Cardiac septum (tissue), 1 donor: ENCODE data around the gene FRMD3. TPM values are rescaled to one million over a fixed set of nuclear protein-coding genes. Genes with fewer than 3 reads are reported as not detected.

Experiments
- DNase-seq: peaks from one replicate; pipeline ENCODE4 v3.0.0-alpha.2; 2020; ENCODE audit warnings: low spot score
- intact Hi-C: fragments of 100-400 bp; cut with DNase I; formaldehyde crosslinking; loops from one replicate; pipeline ENCODE4 v1.14.0; 2022
- total RNA-seq: library from RNA; stranded (reverse); fragmentation: NEBNext Ultra II Directional; extraction: Animal tissue kit (Norgen Biotek cat#: 25700); gene quantifications from one replicate; pipeline ENCODE4 v1.2.1, GENCODE V29; 2021
- donor health status: DM: no; HTN: no; CAD: no.

FRMD3 gene
- total RNA-seq, 1 donor from 2014 or later, result 123 TPM

DNA sequence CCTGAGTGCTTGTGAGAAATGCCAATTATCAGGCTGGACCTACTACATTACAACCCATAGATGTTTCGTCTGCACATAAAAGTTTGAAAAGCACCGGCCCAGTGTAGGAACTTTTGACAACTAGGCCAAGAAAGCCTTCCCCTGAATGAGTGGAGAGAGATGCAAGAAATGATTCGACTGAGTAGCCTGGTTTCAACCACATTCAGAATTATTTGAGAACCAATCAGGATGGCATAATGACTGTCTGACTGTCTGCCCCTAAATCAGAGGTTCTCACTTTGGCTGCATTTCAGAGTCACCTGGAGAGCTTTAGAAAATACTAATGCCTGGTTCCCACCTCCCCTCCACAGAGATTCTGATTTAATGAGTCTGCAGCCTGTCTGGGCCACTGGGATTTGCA lies 61.1 kb downstream of the FRMD3 start:
- no peak for DNase-seq
- intact Hi-C loops, result no loop called here

DNA sequence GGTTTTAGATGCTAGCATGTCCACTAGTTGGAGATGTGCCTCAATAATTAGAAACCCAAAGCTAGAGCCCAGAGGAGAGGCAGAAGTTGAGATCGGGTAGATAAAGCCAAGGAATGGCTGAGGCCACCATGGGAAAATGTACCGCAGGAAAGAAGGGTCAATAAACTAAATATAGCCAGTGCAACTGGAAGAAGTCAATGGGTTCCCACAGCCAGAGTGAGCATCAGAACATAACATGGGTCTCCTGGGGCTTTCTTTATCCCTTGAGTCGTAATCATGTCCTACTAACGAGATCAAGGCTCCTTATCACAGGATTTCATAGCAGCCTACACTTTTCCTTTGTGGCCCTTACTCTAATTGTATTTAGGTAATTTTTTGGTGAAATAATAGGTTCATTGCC lies 61.7 kb downstream of the FRMD3 start:
- no peak for DNase-seq
- intact Hi-C loops, result no loop called here

DNA sequence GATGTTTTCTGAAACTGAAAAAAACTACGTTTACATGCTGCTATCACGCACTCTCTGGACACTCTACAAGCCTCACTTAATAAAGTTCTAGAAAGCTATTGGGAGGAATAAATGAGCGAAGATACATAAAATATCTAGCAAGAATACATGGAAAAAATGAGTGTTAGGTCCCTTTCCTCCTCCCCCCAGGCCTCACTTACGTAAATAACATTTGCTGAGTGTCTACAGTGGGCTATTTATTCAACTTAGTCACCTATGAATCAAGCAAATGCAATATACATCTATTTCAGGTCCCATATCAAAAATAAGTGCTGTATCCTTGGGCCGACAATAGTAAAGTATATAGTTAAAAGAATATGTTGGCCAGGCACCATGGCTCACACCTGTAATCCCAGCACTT lies 62.5 kb downstream of the FRMD3 start:
- intact Hi-C loops, result no loop called here
- no peak for DNase-seq

DNA sequence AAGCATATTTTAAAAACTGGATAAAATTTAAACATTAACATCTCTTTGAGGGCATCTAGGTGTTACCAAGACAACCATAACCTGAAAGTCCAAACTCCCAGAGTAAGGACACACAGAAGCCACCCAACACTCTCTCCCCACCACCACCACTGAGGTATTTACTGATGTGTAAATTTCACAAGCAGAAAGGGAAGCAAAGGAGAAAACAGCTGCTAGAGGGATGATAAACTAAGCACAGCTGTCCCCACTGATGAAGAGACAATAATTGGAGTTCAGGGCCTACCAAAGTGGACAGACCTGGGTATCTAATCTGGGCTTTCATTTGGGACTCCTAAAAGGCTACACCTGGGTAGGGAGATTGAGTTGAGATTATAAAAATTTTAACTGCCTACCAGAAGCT lies 63.6 kb downstream of the FRMD3 start:
- no peak for DNase-seq
- intact Hi-C loops, result no loop called here

- DNase-seq, result no peak
- intact Hi-C loops, result no loop called here
Measured at GRCh38 chr9:83473488-83473971, 64.7 kb downstream of the FRMD3 start.

DNA sequence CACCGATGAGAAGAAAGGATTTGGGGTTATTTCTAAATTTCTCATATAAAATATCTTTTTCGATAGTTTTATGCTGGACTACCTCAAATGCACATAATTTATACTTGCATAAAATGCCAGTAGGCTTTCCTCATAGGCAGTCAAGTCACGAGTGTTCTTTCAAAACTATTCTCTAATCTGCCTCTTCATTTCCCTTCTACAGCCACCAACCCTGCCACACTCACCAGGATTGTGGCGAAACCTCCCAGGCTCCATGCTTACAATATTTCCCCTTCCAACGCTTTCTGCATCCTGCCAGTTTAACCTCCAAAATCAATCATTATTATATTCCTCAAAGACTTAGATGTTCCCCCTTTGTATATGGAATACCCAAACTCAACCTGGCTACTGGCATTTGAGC lies 65.4 kb downstream of the FRMD3 start:
- DNase-seq, result no peak
- intact Hi-C loops, result no loop called here

GRCh38 chr9:83472221-83472665 lies 66.0 kb downstream of the FRMD3 start:
- intact Hi-C loops, result no loop called here

DNA sequence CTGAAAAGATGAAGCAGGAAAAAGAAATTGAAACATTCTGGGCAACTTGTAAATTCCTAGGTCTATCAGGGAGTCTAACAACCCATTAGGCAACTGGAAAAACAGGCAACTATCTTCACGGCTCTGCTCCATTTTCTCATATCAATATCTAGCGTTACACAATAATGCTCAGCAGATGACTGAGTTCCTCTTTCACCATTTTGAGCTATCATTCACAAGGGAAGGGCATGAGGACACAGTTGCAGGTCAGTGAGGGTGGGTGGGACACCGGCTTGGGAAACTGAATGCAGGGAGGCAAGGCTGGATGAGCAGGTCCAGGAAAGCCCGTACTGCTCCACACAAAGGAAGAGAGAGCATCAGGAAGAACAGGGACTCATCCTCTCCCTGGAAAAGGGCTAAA lies 67.0 kb downstream of the FRMD3 start:
- intact Hi-C loops, result no loop called here
- DNase-seq, result no peak

More at GRCh38 chr9:83472221-83472665, 66.0 kb downstream of the FRMD3 start:
- no peak for DNase-seq

DNA sequence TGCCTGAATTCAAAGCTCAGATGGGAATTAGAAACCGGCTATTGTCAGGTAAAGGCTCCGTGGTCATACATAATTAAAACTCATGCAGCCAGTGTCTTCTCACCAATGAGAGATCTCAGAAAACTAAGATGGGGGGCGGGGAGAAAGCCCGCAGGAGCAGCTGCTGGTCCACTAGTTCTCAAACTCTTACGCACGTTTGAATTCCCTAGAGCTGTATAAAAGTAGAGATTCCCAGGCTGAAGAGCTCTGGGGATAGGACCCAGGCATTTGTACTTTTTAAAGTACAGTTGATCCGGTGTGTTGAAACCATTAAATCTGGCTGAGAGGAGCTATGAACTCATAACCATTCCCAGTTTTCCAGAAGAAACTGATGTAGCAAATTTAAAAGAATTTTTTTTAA lies 68.5 kb downstream of the FRMD3 start:
- intact Hi-C loops, result loop anchor here (5.0 kb wide), 1 partner anchor 68 kb away; the partner anchor contains the start of gene FRMD3
- no peak for DNase-seq

DNA sequence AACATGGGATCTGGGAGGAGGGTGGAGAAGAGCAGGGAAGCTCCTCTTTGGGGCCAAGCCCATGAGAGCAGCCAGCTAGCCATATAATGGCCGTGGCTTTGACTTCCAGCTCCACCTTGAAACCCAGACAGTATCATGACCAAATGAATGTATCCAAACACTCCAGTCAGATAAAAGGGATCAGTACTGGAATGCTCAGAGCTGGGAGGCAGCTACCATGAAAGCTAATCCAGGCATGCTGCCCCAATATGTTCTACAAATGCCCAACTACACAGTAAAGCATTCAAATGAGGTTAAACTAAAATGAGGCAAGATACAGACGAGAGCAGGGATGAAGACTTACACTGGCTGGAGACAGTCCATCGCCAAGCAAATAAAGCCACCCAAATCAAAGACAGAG lies 69.4 kb downstream of the FRMD3 start:
- intact Hi-C loops, result loop anchor here (5.0 kb wide), 1 partner anchor 68 kb away; the partner anchor contains the start of gene FRMD3
- no peak for DNase-seq

- intact Hi-C loops, result loop anchor here (5.0 kb wide), 1 partner anchor 70 kb away; the partner anchor contains the start of gene FRMD3
- DNase-seq, result no peak
Measured at GRCh38 chr9:83466877-83467276, 71.3 kb downstream of the FRMD3 start.

- no peak for DNase-seq
- intact Hi-C loops, result loop anchor here (5.0 kb wide), 1 partner anchor 71 kb away; the partner anchor contains the start of gene FRMD3
Measured at GRCh38 chr9:83466351-83466750, 71.8 kb downstream of the FRMD3 start.

DNA sequence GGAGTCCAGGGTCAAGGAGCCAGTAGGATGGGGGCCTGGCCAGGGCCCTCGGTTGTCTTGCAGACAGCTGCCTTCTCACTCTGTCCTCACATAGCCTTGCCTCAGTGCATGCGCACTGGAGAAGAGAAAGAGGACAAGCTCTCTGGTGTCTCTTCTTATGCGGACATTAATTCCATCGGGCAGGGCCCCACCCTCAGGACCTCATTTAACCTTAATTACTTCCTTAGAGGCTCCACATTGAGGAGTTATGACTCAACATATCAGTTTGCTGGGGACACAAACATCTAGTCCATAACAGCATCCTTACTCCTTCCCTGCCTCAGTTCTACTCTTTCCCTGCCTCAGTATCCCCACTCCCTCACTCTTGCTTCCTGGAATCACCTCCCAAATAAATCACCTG lies 78.4 kb downstream of the FRMD3 start:
- intact Hi-C loops, result no loop called here
- DNase-seq, result no peak

GRCh38 chr9:83458530-83458929 lies 79.7 kb downstream of the FRMD3 start:
- DNase-seq, result no peak
- intact Hi-C loops, result no loop called here

- intact Hi-C loops, result no loop called here
- no peak for DNase-seq
Measured at GRCh38 chr9:83457005-83457404, 81.2 kb downstream of the FRMD3 start.

DNA sequence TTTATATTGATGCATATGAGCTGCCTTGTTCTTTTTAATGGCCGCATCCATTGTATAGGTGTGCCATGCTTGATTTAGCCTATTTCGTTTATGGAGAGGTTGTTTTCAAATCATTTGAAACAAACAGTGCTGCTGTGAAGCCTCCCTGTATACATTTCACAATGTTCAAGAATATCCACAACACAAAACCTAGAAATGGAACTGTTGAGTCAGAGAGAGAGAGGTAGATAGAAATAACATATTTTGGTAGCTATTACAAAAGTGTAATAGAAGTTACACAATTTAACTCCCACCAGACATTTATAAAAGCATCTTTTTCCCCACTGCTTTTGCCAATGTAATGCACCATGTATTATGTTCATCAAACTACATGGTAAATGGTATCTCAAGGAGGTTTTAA lies 82.0 kb downstream of the FRMD3 start:
- intact Hi-C loops, result no loop called here
- DNase-seq, result no peak

DNA sequence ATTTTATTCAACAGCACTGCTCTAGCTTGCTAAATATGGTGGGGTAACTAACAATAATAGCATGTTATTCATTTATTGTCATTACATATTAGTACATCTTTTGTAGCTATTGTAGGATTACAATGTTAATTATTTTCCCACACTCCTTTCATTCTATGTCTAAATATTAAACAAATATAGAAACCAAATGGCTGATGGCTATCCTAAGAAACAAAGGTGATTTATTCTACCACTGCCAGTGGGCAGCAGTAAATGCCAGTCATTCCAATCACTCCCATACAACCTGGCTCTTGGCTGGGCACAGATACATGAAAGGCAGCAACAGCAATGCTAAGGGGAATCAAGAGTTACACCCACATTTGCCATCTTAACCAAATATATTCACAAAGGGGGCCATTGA lies 84.1 kb downstream of the FRMD3 start:
- intact Hi-C loops, result no loop called here
- DNase-seq, result no peak

DNA sequence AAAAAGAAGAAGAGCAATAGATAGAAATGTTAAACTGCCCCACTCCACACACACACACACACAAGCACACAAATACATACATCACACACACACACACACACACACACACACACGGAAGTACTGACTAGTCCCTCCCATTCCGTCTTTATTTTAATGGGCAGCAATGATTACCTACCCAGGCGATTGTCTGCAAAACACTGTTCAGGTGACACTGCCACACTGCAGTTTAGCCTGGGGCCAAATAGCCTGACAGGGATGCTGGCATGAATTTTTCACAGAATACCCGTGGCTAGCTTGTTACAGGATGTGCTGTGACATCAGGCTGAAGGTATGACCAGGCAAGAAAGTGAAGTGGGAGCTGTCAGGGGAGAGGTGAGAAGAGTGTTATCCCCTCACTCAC lies 86.9 kb downstream of the FRMD3 start:
- intact Hi-C loops, result no loop called here
- no peak for DNase-seq

DNA sequence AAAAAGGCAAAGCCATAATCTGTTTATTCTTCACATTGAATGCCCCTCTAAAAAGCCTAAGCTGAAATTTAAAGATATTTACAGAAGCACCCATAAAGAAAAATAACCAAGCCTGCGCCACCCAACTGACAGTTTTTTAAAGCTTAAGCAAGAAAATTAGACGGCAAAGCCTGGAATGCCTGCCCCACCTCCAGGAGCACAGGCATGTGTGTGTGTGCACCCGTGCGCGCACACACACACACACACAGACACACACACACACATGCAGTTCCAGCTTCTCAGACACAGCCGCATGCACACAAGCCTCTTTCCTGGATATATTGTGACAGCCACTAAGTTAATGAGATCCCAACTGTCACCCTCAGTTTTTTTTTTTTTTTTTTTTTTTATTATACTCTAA lies 88.2 kb downstream of the FRMD3 start:
- intact Hi-C loops, result loop anchor here (10.0 kb wide), 1 partner anchor 255 kb away; the partner anchor contains the start of gene UBQLN1
- DNase-seq, result no peak

DNA sequence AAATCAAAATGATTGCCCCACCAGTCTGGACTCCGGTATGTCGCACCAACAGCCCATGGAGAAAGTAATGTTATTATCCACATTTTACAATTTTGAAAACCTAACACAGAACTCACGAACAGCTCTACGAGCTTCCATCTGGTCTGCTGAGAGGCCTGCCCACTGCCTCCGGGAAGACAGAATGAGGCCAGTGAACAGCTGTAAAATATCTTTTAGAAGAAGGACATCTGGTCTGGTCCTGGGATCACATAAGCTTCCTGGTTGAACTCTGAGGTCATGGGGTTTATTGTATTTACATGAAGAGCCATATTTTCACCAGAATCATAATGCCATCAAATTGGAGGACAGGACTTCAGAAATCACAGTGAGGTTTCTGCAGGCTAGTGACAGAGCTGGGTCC lies 89.0 kb downstream of the FRMD3 start:
- DNase-seq, result no peak
- intact Hi-C loops, result loop anchor here (10.0 kb wide), 1 partner anchor 256 kb away; the partner anchor contains the start of gene UBQLN1

- DNase-seq, result no peak
- intact Hi-C loops, result loop anchor here (10.0 kb wide), 1 partner anchor 256 kb away; the partner anchor contains the start of gene UBQLN1
Measured at GRCh38 chr9:83448626-83449025, 89.6 kb downstream of the FRMD3 start.

DNA sequence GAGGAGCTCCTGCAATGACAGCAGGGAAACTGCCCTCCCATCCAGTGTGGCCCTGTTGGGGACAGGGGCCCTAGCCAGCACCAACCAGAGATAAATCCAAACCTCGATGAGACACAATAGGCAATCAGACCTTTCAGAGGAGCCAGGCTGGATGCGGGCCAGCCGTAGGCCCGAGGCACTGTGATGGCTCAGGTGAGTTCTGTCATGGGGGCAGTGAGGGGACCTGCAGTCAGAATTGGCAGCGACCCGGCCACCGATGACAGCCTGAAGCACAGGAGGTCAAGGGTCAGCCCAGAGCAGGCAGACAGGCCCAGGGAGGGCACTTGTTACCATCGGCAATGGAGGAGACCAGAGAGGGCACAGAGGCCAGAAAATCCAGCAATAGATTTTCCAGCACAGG lies 90.8 kb downstream of the FRMD3 start:
- DNase-seq, result no peak
- intact Hi-C loops, result loop anchor here (10.0 kb wide), 1 partner anchor 257 kb away; the partner anchor contains the start of gene UBQLN1
